AG04450 (cell line): Measurements from ENCODE around the gene TRAF1. TPM values are rescaled to one million over a fixed set of nuclear protein-coding genes. Genes with fewer than 3 reads are reported as not detected.

Experiments used
- CTCF ChIA-PET: fragments of 300-600, 350-600 bp; formaldehyde crosslinking; extraction: SDS; loops from one replicate; lab custom pipeline; 2022; ENCODE audit warnings: antibody characterized with exemption, inconsistent platforms; lab: Charles Lee
- POLR2A ChIA-PET: fragments of 350-600 bp; formaldehyde crosslinking; extraction: SDS; loops from one replicate; lab custom pipeline; 2021; ENCODE audit warnings: antibody characterized with exemption, inconsistent platforms; lab: Yijun Ruan, JAX
- DNase-seq: peaks from one replicate; pipeline ENCODE4 v3.0.0-alpha.2; 2011; ENCODE audit warnings: low read depth, low spot score
- H3K27ac ChIP-seq: one replicate; pipeline ENCODE4 v1.5.1; 2012; ENCODE audit warnings: low read depth, low read length, control low read depth
- H3K27me3 ChIP-seq: one replicate; pipeline ENCODE4 v1.6.0; 2012; ENCODE audit warnings: low read length; ENCODE audit not compliant: control insufficient read depth, insufficient read depth
- H3K4me3 ChIP-seq: 2 replicates; pipeline ENCODE4 v1.5.1; 2011; ENCODE audit warnings: mild to moderate bottlenecking, low read depth, low read length, control low read depth
- H3K9me3 ChIP-seq: 2 replicates; pipeline ENCODE4 v1.5.1; 2012; ENCODE audit warnings: low read length; ENCODE audit not compliant: control insufficient read depth, insufficient read depth
- polyA plus RNA-seq: library from polyadenylated mRNA; depleted of rRNA; stranded (reverse); fragments of >200 nt; gene quantifications from 2 replicates; pipeline ENCODE4 v1.2.3, GENCODE V29; 2011; rRNA removed
- TF ChIP-seq, protein P1 (sequence below): IDR thresholded peaks from 2 replicates; pipeline ENCODE4 v1.5.1; 2011; ENCODE audit warnings: low read depth, low read length, control low read depth, inconsistent platforms

The TRAF1 gene
- polyA plus RNA-seq, 1 experiment: 3.7 TPM

DNA sequence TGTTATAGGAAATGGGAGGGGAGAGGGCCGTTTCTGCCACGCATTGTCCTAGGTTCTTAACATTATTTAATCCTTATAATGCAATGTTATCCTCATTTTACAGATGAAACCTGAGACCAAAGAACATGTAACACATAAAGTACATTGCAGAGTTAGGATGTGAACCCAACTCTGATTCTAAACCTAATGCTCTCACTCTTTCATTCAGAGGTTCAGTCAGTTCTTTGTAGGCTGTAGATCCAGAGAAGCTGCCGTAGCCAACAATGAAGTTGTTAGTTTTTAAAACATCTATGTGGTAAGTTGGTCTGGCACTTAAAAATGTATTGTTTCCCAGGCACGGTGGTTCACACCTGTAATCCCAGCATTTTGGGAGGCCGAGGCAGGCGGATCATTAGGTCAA, 73.4 kb downstream of the TRAF1 start:
- POLR2A ChIA-PET: no interaction called here
- Histone ChIP-seq H3K27ac (no peak overlapping the region), H3K9me3 (no peaks in the 10 kb centered on the region), H3K4me3 (no peak overlapping the region), H3K27me3 (no peaks in the 10 kb centered on the region)
- no peak for DNase-seq
- TF ChIP-seq, protein P1, sequence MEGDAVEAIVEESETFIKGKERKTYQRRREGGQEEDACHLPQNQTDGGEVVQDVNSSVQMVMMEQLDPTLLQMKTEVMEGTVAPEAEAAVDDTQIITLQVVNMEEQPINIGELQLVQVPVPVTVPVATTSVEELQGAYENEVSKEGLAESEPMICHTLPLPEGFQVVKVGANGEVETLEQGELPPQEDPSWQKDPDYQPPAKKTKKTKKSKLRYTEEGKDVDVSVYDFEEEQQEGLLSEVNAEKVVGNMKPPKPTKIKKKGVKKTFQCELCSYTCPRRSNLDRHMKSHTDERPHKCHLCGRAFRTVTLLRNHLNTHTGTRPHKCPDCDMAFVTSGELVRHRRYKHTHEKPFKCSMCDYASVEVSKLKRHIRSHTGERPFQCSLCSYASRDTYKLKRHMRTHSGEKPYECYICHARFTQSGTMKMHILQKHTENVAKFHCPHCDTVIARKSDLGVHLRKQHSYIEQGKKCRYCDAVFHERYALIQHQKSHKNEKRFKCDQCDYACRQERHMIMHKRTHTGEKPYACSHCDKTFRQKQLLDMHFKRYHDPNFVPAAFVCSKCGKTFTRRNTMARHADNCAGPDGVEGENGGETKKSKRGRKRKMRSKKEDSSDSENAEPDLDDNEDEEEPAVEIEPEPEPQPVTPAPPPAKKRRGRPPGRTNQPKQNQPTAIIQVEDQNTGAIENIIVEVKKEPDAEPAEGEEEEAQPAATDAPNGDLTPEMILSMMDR: no peak
- CTCF ChIA-PET: no interaction called here

Other genes with a start within 250 kb of the TRAF1 start
- 11.4 and 12.9 TPM in 2 replicates for gene MEGF9, start 212.3 kb downstream of the TRAF1 start, polyA plus RNA-seq
- 57.7 and 69.0 TPM in 2 replicates for gene FBXW2, start 133.4 kb downstream of the TRAF1 start, polyA plus RNA-seq
- gene PSMD5, start 83.9 kb downstream of the TRAF1 start, polyA plus RNA-seq: 43.2 and 57.6 TPM in 2 replicates
- gene PHF19, start 49.6 kb downstream of the TRAF1 start, polyA plus RNA-seq: 20.4 and 30.5 TPM in 2 replicates
- gene C5, start 123.5 kb upstream of the TRAF1 start, polyA plus RNA-seq: 2.0 and 2.2 TPM in 2 replicates
- gene CNTRL, start 148.2 kb upstream of the TRAF1 start, polyA plus RNA-seq: 5.9 and 8.3 TPM in 2 replicates